Activated CD4-positive, alpha-beta T cell treated with anti-CD3 and anti-CD28 coated beads for 48 hours (primary cell): ENCODE results near the gene HUS1B.
A peak's percentile ranks its signal among the peaks of the same experiment; 100 is the strongest.
"Not testable (repeated sequence)": the region's sequence is repeated elsewhere in the genome, so short reads cannot be mapped to it uniquely, and the experiment has no call there.

ENCODE experiments used
- DNase-seq: peaks from one replicate; pipeline ENCODE4 v3.0.0-alpha.2; 2020

The HUS1B gene

DNA sequence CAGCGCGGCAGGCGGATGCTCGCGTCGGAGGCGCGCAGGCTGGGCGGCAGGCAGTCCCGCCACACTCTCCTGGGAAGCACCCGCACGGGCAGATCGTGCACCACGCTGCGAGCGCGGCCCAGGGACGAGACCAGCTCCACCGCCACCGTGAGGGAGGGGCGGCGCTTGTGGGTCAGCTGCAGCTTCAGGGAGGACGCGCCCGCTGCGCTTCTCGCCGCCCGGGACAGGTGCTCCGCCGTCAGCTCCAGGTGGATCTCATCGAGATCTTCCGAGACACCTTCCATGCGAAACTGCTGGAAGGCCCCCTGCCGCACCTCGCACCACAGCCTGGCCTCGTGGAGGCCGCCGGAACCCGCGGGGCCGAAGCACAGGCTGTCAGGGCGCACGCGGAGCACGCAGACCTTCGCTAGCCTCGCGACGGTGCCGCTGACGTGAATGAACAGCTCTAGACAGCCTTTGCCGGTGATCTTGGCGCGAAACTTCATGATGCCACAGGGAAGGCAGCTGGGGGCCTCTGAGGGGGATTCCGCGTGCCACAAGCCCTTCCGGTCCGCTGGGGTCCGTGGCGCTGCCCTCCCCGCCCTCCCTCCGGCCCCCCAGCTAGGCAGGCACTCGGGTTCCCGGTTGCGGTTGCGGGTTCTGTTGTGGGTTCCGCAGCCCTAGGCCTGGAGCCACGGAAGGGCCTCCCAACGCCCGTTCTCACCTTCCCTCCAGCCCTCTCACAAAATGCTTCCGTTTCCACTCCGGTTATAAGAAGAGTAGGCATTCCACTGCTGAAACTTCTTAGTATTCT is at the start of gene HUS1B:
HUS1B (minus strand) TSS at position 641 of the 793 bp plus-strand sequence; CDS start at position 485, 156 bp downstream.
- DNase-seq, result no peak

DNA sequence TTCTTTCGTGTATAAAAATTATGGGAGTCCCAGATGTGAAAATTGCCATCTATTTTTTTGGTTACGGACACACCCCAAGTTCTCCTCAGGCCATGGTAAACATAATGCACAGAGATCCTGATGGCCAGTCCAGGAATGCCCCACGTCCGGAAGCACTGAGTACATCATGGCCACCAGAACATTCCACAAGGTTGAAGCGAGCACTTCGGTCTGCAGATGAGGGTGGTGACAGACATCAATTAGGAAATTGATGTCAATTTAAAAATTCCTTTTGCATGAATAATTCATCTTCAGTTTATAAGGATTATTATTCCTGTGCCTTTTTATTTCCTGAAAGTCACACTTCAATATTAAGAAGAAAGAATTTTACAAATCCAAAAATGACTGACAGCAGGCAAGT is 49.2 kb upstream of the HUS1B start:
- no peak for DNase-seq

DNA sequence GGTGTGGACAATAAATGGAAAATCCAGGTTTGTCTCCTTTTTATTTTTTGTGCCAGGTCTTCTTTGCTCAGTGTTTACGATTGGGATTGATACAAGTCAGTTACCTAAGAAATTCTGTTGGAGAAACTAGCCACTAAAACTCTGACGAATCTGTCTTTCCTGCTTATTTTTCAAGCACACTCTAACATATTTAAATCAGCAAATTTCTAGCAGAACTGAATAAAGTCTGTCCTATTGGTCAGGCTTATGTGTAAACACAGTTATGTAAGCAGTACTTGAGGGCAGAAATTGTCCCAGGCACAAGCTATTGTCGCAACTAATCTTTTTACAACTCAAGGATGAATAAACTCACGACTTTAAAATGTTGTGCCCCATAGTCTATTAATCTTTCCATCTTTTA is 48.1 kb upstream of the HUS1B start:
- DNase-seq, result no peak

DNA sequence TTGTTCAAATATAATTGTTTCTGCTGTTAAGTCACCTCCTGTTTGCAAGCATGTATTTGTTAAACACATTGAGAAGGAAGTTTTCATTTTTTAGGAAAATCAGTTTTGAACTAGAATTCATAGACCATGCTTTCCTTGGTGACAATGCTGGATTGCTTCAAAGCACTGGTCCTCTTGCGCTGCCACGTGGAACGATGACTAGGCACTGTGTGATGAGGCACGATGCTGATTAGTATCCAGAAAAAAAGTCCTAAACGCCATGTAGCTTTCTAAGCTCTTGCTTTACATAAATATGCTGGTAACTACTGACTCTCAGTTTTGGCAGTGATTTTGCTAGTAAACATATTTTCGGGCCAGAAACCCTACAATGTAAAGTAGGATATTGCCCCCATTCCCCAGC is 47.1 kb upstream of the HUS1B start:
- DNase-seq, result no peak

DNA sequence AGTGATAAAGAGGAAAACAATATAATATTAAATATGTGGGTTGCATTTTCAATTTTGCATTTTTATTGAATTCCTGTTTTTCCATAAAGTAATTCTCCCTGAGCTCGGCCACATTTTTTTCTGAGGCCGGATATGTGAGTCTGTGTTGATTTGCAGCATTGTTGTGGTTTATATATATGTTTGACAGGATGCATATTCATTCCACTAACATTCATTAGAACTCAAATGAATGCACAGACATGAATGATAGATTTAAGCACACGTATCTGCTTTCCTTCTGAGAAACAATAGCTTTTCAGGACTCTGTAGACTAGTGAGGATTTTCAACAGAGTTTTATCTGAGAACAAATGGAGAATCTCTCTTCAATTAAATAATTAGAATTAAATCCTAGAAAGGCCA is 46.7 kb upstream of the HUS1B start:
- no peak for DNase-seq

DNA sequence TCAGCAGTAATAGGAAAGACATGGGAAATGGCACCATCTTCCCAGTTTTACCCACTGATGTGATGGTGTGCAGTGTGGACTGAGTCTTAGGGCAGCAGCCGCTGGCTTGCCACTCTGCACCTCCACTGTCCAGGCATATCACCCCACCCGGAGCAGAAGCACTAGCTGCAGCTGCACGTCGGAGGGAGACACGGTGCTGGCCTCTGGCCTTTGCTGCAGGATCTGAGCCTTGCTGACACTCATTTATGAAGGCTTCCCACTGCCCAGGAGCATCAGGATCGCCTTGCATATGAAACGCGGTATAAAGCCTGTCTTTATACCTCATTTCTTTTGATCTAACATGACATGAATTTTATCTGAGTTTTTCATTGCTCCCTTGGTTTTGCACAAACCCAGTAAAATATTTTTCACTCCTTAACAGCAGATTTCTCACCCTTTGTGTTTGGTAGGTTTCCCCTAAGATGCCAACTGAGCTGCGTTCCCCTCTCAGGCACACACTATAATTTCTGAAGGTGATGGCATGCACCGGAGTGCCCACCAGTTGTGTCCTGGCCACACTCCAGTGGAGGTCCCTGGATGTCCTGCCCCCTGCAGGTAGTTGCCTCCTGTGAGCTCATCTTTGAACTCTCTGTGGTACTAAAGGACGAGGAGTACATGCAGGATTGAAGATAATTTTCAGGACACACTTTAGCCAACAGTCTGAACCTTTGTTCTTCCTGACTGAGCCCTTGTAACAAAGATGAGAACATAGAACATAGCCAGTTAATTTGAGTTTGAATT is 45.0 kb upstream of the HUS1B start:
- no peak for DNase-seq

DNA sequence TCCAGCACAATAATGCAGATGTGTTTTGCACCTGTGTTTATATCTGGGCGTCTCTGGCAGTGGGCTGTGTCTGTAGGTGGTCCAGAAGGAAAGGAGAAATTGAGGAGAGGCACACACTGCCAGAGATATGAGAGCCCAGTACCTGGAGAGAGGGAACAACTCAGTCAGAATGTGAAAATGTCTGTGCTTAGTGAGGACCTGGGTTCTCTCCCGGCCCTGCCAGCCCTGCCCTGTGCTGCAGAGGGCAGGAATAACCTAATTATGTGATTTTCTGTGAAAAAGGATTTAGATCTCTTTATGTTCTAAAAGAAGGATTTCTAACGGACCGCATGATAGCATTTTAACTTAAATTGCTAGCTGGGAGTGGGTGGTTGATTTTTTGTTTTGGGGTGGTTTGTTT is 44.3 kb upstream of the HUS1B start:
- DNase-seq, result no peak

DNA sequence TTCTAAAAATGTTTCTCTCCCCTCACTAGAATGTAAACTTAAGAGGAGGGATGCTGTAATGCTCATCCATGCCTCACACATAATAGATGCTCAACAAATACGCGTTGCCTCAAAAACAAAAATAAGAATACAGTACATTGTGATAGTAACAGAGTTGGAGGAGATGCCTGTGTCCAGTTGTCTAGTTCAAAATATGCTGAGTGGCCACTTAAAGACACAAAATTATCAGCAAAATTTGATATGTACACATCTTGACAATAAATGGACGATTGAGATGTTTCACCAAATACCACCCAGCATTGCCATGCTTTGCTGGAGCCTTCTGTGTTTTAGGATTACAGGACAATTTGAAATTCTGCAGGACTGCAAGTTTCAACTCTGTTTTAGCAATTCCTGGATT is 43.6 kb upstream of the HUS1B start:
- no peak for DNase-seq

DNA sequence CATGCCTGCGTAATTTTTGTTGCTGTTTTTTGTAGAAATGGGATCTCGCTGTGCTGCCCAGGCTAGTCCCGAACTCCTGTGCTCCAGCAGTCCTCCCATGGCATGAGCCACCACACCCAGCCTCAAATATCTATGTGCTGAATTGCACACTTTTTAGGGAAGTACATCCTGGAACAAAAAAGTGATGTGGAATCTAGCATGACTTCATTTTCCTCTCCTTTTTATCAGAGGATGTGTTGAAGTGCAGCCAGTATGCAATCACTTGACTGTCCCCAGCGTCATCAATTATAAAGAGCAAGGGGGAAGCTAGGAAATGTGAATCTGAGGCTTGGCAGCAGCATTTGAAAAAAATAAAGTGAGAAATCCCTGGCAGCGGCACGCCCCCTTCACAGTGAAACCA is 42.4 kb upstream of the HUS1B start:
- no peak for DNase-seq

DNA sequence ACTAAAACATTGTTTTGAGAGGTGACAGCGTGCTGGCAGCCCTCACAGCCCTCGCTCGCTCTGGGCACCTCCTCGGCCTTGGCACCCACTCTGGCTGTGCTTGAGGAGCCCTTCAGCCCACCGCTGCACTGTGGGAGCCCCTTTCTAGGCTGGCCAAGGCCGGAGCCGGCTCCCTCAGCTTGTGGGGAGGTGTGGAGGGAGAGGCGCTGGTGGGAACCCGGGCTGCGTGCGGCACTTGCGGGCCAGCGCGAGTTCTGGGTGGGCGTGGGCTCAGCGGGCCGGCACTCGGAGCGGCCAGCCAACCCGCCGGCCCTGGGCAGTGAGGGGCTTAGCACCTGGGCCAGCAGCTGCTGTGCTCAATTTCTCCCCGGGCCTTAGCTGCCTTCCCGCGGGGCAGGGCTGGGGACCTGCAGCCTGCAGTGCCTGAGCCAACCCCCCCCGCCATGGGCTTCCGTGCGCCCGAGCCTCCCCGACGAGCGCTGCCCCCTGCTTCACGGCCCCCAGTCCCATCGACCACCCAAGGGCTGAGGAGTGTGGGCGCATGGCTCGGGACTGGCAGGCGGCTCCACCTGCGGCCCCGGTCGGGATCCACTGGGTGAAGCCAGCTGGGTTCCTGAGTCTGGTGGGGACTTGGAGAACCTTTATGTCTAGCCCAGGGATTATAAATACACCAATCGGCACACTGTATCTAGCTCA is 37.7 kb upstream of the HUS1B start:
- not testable (repeated sequence) for DNase-seq

DNA sequence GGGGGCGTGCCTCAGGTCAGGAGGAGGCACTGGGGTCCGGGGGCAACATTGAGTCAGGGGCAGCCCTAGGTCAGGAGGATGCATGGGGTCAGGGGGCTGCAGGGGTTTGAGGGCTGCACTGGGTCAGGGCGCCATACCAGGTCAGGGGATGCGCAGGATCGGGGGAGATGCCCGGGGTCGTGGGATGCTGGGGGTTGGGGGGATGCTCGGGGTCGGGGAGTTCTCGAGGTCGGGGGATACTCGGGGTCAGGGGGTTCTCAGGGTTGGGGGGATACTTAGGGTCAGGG is 36.8 kb upstream of the HUS1B start:
- no peak for DNase-seq

DNA sequence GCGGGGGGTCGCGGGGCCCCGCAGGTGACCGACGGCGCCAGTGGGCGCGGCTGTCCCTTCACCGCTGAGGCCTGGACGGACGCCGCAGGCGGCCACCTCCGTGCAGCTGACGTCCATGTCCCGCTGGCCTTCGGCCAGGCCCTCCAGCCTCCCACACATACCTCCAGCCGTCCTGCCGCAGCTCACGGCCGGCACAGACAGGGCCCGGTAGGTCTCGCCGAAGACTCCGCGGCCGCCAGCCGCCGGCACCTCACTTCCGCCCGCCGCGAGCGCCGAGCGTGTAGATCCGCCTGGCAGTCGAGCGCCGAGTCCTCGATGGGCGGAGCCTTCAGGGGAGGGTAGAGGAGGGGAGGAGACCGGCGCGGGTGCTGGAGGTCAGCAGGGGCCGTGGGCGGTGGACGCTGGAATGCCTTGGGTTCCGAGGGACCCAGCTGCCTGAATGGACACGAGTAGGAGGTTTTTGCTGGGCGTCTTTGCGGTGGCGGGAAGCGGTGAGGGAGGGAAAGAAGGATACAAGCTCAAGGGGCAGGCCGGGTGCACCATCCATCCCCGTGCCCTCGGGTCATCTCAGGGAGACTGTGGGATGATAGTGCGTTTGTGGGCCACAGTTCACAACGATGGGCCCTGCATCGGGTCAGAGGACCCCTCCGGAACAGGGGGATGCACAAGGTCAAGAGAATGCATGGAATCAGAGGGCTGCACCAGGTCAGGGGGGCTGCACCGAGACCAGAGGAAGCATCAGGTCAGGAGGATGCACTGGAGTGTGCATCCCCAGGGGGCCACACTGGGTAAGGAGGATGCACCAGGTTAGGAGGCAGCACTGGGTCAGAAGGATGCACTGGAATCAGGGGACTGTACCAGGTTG is 36.2 kb upstream of the HUS1B start, which contains the start of gene EXOC2:
EXOC2 (minus strand) TSS at position 282 of the 865 bp plus-strand sequence. CDS start 55,321 bp downstream, outside the sequence.
- peak; percentile 90 for DNase-seq

DNA sequence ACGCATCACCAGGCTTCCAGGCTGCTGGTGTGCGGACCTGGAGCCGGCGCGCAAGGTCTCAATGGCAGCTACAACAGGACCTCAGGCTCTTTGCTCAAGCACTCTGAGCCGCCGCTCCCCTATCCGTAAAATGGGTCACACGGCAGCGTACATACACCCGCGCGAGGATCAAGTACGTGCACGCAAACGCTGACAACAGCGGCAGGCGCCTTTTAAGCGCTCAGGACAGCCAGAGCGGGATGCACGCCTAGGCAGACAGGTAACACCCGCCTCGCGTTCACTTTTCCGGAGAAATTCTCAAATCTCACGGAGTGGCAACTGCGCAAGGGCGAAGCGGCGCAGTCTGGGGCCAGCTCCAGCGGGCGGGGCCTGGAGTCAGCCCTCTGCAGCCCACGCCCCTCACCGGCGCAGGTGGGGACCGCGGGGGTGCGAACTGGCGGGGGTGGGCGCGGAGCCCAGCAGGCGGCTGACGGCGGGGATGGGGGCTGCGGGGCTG is 35.5 kb upstream of the HUS1B start:
- DNase-seq, result peak; percentile 86

DNA sequence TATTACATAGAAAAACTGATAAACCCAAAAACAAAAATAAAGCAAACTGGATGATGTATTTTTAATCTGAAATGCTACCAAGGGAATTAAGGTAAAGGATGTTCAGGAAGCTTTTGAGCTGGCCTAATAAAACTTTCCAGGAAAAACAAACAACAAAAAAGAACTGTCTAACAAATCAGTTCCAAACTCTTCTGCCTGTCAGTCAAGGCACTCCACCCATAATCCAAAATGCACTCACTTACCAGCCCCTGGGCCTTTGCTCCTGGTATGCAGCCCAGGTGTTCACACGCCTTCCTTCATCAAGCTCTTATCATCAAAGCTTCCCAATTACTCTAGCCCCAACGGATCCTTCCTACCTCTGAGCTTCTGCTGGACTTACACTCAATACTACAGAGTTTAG is 32.3 kb upstream of the HUS1B start:
- DNase-seq, result no peak

DNA sequence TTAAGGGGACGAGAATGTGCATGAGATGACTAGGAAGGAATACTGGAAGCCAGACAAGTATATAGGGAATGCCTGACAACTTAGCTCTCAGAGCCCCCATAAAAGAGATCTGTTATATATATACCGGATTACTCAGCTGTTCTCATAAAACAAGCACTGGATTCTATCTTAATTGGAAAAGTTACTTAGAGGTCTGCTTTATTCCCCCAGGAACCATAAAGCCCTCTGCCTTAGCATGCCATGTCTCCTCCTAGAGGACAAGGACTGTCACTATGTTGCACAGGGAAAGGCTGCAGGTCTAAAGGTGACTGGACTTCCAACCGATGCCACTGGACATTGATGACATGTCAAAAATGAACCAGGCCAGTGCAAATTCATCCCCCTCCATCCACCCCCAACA is 29.6 kb upstream of the HUS1B start:
- no peak for DNase-seq

DNA sequence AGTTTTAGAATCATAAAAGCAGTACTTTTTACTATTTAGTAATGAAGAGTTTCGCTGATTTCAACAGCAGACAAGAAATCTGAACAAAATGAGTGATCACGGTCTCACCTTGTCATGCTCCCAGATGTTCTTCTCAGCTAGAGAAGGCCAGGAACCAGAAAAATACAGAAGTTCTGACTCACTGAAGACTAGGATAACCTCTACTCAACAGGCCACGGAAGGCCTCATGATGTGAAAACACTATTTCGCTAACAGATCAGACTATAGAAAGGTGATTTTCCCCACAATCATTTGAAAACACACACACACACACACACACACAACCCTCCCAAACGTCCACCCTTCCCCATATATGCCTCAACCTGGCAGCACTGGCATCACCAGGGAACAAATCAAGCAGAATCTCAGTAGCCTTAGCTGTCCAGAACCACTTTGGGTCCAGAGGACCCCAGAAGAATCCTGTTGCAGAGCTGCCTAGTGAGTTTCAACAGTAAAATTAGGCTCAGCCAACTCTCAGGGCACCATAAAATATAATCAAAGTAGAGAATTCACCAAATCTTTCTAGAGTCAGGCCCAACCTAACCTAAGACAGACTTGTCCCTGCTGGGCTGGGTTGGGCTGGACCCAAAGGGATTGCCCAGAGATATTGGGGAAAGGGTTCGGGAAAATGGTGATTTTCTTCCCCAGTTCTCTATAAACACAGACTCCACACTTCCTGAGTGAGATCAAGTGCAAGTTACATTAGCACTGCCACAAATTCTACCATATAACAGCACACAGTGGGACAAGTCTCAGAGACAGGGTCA is 28.1 kb upstream of the HUS1B start:
- peak; percentile 48 for DNase-seq

DNA sequence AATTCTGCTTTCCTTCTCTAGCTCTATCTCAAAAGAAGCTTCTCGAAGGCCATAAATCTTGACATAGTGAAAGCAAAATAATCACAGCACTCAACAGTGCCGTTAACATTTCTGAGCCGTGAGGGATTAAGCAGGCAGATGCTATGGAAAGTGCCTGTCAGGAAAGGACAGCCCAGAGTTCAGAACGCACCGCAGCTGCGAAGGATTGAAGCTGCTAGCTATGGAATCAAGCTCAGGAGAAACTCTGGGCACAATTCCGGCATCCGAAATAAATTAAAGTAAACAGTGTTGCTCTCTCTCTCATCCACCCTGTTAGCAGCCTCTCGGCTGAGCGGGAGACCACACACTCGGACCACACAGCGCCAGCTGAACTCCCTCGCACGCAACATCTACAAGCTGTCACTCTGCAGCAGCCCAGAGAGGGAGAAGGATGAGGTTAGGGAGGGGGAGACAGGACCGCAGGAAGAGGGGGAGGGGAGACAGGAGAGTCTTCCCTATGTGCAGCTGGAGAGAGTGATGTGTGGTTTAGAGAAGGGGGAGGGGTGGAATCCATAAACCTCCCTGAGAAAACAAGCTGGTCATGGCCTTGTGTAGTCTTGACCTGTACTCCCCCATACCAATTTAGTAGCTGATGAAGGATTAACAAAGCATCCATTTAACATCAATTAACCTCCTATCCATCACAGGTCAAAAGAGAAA is 27.0 kb upstream of the HUS1B start:
- no peak for DNase-seq

DNA sequence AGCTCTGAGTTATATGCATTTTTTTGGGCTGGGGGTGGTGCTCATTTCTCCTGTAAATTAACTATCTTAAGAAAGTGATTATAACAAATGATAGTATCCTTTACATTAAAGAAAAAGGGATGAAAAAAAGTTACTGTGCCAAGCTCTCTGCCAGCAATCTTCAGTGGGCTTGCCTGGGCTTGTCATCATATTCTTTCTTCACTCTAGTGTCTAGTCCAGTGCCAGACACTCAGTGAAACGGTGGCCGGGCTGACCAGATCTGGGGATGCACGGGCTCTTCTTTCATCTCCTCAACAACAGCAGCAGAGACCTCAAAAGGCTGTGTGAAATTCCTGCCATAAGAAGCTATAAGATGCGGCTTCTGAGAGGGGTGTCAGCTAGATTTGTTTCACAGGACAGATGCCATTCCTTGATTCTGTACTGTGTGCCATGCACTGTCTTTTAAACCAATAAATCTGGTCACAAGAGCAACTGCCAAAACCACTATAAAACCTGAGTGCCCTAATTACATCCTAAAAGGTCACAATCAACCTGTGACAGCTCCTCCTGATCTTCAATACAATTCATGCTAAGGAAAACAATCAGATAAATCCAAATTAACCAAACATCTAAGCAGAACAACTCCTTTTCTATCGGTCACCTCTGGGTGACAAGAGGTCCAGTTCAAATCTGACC is 23.9 kb upstream of the HUS1B start:
- no peak for DNase-seq

DNA sequence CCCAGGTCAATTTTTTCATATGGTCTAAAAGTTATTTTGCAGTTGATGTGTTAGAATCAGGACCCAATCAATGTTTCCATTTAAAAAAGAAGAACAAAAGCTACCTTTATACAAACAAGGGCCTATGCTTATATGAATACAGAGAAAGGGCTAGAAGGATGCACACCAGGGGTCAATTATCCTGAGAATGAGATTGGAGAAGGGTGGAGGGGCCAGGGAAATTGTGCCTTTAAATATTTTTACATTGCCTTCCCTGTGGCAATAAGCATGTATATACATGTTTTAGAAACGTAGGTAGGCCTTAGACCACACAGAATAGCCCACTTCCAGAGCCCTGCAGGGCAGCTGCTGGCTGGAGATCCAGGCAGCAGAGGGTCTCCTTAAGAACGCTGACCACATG is 23.4 kb upstream of the HUS1B start:
- DNase-seq, result no peak

DNA sequence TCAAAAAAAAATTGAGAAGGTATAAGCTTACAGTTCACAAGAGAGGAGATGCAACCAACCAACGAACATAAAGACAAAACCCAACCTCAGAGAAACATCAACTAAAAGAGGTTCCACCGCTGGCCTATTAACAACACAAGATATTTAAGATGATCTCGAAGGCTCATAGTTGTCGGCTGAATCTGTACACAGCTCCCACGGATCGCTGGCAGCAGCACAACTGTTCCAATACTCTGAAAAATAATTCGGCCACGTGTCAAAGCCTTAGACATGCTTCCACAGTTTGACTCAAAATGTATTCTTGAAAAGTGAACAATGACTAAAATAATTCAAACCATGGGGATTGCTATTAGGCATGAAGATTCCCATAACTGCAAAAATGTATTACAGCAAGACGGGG is 22.4 kb upstream of the HUS1B start:
- DNase-seq, result no peak

DNA sequence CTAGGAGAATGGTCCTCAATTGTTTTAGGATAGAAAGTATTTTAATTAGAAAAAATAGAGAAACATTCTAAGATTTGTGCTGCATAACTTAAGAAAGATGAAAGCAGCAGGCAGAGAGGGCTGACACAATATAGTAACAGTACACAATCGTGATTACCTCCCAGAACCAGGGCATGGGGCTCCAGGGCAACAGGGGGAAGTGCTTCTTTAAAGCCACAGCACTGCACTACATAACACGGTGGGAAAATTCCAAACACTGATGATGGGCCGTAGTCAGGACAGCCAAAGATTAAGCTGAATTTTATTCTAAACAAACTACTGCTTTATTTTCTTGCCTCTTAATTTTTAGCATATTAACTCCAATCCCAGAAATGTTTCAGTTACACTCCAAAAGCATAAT is 21.6 kb upstream of the HUS1B start:
- no peak for DNase-seq
